ENCODE results near the gene SHBG.
"Not testable (repeated sequence)": the region's sequence is repeated elsewhere in the genome, so short reads cannot be mapped to it uniquely, and the experiment has no call there.

Gene SHBG

GRCh38 chr17:7592422-7593021 lies 37.4 kb upstream of the SHBG start:
- no peak overlapping the region for H3K4me3 ChIP-seq (ENCODE audit: low read length)
- no peak for DNase-seq (ENCODE audit: low read depth)
- TF ChIP-seq CTCF (IDR thresholded peaks at IDR 0.05; ENCODE audit: insufficient read depth, low read depth, low read length, missing control alignments), result no peak

GRCh38 chr17:7593296-7593695 lies 36.6 kb upstream of the SHBG start:
- no peak for DNase-seq (ENCODE audit: low read depth)
- H3K4me3 ChIP-seq (ENCODE audit: low read length), result no peak overlapping the region
- no peak for TF ChIP-seq CTCF (IDR thresholded peaks at IDR 0.05; ENCODE audit: insufficient read depth, low read depth, low read length, missing control alignments)

- not testable (repeated sequence) for H3K4me3 ChIP-seq (ENCODE audit: low read length); DNase-seq (ENCODE audit: low read depth)
These were observed 32.4 kb upstream of the SHBG start for GRCh38 chr17:7597561-7597960.

GRCh38 chr17:7606280-7606679 lies 23.7 kb upstream of the SHBG start:
- no peak for TF ChIP-seq CTCF (IDR thresholded peaks at IDR 0.05; ENCODE audit: insufficient read depth, low read depth, low read length, missing control alignments)
- no peak for DNase-seq (ENCODE audit: low read depth)

GRCh38 chr17:7610641-7611040 lies 19.3 kb upstream of the SHBG start:
- no peak for DNase-seq (ENCODE audit: low read depth)
- TF ChIP-seq CTCF (IDR thresholded peaks at IDR 0.05; ENCODE audit: insufficient read depth, low read depth, low read length, missing control alignments), result no peak
- H3K4me3 ChIP-seq (ENCODE audit: low read length), result no peak overlapping the region

More at GRCh38 chr17:7606280-7606679, 23.7 kb upstream of the SHBG start:
- H3K4me3 ChIP-seq (ENCODE audit: low read length), result no peak overlapping the region

GRCh38 chr17:7611635-7612293 lies 18.2 kb upstream of the SHBG start:
- DNase-seq (ENCODE audit: low read depth), result no peak
- no peak for TF ChIP-seq CTCF (IDR thresholded peaks at IDR 0.05; ENCODE audit: insufficient read depth, low read depth, low read length, missing control alignments)
- H3K4me3 ChIP-seq (ENCODE audit: low read length), result no peak overlapping the region

- DNase-seq (ENCODE audit: low read depth), result no peak
- no peak for TF ChIP-seq CTCF (IDR thresholded peaks at IDR 0.05; ENCODE audit: insufficient read depth, low read depth, low read length, missing control alignments)
- H3K4me3 ChIP-seq (ENCODE audit: low read length), result no peak overlapping the region
These were observed 17.7 kb upstream of the SHBG start for GRCh38 chr17:7612294-7612640.

Data from epithelial cell of esophagus (primary cell).